HG02938 (cell line): ENCODE measurements around the gene SMO.
"Not testable (repeated sequence)": the region's sequence is repeated elsewhere in the genome, so short reads cannot be mapped to it uniquely, and the experiment has no call there.

Source experiments
- ATAC-seq: cut with Tn5 transposase; IDR thresholded peaks from one replicate; pipeline ENCODE4 v1.9.1; 2021; ENCODE audit warnings: mild to moderate bottlenecking, moderate library complexity; ENCODE audit not compliant: unreplicated experiment

The SMO gene

GRCh38 chr7:129205987-129206785 is 17.8 kb downstream of the SMO start:
- no peak for ATAC-seq

DNA sequence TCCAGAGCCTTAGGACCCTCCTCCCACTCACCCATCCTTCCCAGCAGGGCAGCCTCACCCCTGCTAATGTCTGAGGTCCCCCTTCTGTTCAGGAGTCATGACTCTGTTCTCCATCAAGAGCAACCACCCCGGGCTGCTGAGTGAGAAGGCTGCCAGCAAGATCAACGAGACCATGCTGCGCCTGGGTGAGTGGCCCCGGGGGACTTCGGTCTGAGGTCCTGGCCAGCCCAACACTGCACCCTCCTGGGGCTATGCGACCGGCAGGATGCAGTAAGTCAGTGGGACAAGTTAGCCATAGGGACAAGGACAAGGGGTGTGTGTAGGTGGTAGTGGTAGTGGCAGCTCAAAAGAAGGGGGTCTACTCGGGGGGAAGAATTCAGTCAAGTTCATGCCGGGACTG is 20.2 kb downstream of the SMO start:
- no peak for ATAC-seq

- no peak for ATAC-seq
Observed at GRCh38 chr7:129209067-129209926, 20.9 kb downstream of the SMO start.

DNA sequence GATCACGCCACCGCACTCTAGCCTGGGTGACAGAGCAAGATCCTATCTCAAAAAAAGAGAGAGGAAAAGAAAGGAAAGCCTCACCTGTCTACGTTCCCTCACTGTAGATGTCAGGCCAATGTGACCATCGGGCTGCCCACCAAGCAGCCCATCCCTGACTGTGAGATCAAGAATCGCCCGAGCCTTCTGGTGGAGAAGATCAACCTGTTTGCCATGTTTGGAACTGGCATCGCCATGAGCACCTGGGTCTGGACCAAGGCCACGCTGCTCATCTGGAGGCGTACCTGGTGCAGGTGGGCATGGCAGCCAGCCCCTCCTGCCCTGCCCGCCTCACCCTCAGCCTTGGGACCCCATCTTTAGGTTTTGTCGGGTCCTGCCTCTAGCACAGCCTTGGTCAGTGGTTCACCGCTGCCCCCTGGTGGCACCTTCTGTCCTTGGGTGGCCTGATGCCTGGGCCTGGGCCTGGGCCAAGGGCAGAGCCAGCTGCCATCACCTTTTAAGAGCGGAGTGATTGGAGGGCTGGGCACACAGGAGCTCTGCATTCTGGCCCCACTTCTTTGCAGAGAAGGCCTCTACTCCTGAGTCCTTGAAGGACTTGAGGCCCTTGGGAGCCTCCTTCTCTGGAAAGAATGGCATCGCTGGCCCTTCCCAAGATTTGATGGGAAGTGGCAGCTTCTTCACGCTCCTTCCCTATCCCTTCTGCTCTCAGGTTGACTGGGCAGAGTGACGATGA is 22.0 kb downstream of the SMO start:
- no peak for ATAC-seq

DNA sequence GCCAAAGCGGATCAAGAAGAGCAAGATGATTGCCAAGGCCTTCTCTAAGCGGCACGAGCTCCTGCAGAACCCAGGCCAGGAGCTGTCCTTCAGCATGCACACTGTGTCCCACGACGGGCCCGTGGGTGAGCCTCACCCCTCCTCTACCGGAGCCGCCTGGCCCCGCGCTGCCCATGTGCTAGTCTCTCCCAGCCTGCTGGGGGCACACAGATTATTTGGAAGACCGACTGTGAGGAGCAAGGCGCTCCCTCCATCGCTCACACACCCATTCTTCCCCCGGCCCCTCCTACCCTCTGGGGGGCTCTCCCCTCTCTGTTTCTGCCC is 22.5 kb downstream of the SMO start:
- ATAC-seq: no peak

GRCh38 chr7:129212126-129212525 is 23.7 kb downstream of the SMO start:
- no peak for ATAC-seq

GRCh38 chr7:129212596-129212995 is 24.2 kb downstream of the SMO start:
- no peak for ATAC-seq

- no peak for ATAC-seq
Observed at GRCh38 chr7:129213828-129214227, 25.4 kb downstream of the SMO start.

GRCh38 chr7:129215691-129216090 is 27.3 kb downstream of the SMO start:
- not testable (repeated sequence) for ATAC-seq

DNA sequence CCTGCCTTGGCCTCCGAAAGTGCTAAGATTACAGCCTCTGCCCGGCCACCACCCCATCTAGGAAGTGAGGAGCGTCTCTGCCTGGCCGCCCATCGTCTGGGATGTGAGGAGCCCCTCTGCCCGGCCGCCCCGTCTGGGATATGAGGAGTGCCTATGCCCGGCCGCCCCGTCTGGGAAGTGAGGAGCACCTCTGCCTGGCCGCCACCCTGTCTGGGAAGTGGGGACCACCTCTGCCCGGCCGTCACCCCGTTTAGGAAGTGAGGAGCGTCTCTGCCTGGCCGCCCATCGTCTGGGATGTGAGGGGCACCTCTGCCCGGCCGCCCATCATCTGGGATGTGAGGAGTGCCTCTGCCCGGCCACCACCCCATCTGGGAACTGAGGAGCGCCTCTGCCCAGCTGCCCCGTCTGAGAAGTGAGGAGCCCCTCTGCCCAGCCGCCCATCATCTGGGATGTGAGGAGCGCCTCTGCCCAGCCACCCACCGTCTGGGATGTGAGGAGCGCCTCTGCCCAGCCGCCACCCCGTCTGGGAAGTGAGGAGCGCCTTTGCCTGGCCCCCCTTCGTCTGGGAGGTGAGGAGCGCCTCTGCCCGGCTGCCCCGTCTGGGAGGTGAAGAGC is 27.8 kb downstream of the SMO start:
- ATAC-seq: not testable (repeated sequence)

- ATAC-seq: not testable (repeated sequence)
Observed at GRCh38 chr7:129216821-129217416, 28.5 kb downstream of the SMO start.

DNA sequence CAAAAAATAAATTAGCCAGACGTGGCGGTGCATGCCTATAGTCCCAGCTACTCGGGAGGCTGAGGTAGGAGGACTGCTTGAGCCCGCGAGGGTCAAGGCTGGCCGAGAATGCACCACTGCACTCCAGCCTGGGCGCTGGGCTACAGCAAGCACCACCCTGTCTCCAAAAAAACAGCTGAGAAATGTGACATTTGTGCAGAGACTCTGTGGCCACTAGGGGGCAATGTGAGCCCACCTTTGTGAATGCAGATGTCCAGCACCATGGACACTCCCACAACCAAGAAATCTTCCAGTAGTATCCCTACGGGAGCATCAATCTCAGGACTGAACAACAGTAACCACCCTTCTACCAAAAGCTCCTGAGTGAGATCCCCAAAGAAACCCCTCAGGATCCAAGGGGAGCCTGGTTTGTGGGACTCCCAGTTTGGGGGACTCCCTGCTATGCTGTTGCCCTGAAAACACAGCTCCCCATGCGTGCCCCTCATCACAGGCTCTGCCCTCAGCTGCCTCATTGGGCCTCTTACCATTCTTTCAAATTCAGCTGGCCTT is 30.2 kb downstream of the SMO start:
- ATAC-seq: no peak

DNA sequence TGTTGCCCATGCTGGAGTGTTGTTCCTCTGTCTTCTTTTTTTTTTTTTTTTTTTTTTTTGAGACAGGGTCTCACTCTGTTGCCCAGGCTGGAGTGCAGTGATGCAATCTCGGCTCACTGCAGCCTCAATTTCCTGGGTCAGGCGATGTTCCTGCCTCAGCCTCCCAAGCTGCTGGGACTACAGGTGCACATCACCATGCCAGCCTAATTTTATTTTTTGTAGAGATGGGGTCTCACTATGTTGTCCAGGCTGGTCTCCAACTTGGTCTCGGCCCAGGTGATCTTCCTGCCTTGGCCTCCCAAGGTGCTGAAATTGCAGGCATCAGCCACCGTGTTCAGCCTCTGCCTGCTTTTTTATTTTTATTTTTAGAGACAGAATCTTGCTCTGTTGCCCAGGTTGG is 30.7 kb downstream of the SMO start:
- not testable (repeated sequence) for ATAC-seq

DNA sequence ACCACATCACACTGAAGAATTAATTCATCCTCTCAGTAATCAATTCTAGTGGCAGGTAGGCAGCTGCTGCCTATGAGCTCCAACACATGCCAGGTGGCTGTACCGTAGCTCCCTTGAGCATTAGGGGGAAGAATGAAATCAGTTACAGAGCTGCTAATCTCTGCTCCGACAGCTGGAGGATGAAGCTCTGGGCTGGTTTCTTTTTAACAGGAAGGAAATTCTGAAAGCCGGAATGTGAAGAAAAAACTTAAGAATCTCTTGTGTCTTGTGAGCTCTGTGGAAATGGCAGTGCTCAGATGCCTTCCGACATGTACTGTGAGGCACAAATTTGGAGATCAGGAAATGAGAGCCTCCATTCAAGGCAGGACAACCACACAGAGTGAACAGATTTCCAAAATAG is 33.6 kb downstream of the SMO start:
- ATAC-seq: no peak

DNA sequence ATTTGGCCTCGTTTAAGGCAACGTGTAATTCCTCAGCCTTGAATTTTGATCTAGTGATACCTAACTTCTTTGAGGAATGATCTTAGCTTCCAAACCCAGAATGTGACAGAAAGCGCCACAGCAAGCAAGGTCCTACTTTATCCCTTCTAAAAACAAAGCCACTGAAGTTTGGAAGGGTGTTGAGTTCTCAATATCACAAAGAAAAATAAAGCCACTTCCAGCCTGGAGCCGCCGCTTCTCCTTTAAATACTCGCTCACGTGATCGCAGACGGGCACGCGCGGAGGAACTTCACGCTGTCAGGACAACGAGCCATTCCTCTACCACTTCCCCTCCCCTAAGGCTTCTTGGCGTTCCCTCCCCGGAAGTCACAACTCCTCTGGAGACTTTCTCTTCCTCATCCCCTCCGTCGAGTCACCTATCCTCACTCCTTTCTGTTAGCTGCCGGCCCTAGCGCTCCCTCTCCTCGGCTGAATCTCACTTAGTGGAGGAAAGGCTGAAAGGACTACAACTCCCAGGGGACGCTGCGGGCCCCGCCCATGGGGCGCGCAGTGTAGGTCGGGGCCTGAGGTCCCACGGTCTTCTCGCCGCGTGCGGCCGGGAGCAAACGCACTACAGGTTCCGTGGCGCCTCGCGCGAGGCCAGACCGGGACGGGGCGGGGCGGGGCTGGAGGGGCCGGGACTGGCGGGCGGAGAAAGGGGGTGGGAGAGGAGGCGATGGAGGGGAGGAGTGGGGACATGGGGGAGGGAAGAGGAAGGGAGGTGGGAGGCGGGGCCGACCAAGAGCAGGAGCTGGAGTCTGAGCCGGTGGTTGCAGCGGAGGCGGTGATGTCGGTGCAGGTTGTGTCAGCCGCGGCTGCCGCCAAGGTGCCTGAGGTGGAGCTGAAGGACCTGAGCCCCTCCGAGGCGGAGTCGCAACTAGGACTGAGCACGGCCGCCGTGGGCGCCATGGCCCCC is 36.1 kb downstream of the SMO start, which contains the start of gene AHCYL2:
Gene AHCYL2 (plus strand): TSS at position 780 of the 955 bp plus-strand sequence.
- peak; percentile 79 for ATAC-seq

DNA sequence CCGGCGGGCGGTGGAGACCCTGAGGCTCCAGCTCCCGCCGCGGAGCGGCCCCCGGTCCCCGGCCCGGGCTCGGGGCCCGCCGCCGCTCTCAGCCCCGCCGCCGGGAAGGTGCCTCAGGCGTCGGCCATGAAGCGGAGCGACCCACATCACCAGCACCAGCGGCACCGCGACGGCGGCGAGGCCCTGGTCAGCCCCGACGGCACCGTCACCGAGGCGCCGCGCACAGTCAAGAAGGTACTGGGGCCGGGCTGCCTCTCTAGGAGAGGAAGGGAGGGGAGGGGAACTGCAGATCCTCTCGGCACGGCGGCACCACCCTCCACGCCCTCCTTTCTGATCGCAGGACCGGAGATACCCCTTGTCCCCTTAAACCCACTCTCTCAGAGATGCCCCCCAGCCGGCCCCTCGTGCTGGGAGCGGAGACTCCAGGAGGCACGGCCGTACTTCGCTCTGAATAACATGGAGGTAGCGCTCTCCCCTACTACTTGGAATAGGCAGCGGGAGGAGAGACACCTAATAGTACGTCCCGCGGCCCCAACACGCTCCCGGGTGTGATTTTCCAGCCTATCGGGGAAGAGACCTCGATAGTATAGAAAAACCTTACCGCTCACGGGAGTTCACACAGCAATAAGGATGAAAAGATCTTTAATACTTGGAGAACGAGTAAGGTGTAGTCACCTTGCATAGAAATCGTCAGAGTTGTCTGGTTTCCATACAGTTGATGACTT is 36.9 kb downstream of the SMO start:
- peak; percentile 34 for ATAC-seq

DNA sequence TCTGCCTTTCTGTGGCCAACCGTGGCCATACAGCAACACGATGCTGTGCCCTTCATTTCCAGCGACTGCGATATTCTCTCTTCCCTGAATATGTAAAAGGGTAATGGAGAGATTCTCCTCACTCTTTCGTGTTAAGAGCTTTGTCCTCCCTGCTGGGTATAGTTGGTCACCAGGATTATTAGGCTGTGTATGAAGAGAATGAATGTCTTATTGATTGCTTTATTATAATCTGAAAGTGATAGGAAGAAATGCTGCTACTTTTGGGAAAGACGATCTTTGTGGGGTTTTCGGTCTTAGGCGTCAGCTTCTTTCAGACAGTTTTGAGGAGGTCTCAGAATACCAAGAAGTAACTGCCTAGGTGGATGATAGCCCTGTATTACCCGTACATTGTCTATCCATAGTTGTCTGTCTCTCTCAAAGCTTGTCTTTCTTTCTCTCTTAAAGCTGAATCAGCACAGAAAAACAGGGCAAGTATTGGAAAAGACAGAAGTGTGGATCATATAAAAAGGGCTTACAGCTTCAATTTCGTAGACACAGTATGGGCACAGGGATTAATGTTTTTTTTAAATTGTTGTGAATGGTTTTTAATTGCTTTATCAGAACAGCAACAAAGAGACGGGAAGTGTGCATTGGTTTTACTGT is 37.6 kb downstream of the SMO start:
- no peak for ATAC-seq
